IPS-NIHi7 (cell line): ENCODE results near the gene LRRC71.
"Not testable (repeated sequence)": the region's sequence is repeated elsewhere in the genome, so short reads cannot be mapped to it uniquely, and the experiment has no call there.

ENCODE experiments used
- DNase-seq: peaks from one replicate; pipeline ENCODE4 v3.0.0; 2012; ENCODE audit warnings: mixed read lengths; ENCODE audit errors: extremely low spot score

The LRRC71 gene

DNA sequence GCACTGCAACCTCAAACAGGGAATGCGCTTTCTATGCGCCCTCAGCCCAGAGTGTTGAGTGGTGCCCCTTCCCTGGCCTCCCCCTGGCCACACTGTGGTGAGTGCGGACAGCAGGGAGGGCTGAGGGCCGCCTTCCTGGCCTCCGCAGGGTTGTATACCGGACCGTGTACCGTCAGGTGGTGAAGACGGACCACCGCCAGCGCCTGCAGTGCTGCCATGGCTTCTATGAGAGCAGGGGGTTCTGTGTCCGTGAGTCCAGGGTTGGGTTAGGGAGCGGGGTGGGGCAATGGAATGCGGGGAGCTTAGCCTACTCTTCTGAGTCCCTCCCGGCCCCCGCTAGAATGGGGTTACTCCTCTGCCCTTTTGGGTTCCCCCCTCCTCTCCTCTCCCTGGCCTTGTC lies 15.3 kb upstream of the LRRC71 start:
- DNase-seq, result no peak

DNA sequence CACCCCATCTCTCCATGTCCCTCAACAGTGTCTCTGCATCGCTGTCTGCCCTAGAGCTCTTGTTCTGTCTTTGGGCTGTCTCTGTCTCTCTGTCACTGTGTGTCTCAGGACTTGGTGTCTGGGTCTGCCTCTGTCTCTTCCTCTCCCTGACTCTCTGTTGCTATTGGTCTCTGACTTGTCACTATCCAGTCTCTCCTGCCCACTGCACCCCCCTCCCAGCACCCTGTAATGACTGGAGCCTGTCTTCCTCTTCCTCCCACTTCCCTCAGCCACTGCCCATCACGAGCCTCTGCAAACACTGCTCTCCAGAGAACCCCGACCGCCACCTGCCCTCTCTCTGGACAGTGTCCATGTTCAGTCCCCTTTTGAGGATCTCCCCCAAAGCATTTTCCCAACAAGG lies 14.8 kb upstream of the LRRC71 start:
- no peak for DNase-seq

DNA sequence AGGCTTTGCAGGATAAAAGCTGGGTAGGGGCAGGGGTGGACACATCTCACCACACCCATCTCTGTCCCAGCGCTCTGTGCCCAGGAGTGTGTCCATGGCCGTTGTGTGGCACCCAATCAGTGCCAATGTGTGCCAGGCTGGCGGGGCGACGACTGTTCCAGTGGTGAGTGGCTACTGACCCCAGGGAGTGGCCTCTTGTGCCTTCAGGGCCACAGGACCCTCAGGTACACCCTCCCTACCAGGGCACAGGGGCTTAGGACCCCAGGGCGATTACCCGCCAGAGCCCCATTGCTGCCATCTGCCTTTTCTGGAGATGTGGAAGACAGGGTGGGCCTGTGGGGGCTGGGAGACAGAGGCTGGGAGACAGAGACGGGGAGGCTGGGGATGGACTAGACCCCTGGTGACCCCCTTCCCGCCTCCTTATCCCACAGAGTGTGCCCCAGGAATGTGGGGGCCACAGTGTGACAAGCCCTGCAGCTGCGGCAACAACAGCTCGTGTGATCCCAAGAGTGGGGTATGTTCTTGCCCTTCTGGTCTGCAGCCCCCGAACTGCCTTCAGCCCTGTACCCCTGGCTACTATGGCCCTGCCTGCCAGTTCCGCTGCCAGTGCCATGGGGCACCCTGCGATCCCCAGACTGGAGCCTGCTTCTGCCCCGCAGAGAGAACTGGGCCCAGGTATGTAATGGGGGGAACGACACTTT lies 14.1 kb upstream of the LRRC71 start:
- DNase-seq, result no peak

DNA sequence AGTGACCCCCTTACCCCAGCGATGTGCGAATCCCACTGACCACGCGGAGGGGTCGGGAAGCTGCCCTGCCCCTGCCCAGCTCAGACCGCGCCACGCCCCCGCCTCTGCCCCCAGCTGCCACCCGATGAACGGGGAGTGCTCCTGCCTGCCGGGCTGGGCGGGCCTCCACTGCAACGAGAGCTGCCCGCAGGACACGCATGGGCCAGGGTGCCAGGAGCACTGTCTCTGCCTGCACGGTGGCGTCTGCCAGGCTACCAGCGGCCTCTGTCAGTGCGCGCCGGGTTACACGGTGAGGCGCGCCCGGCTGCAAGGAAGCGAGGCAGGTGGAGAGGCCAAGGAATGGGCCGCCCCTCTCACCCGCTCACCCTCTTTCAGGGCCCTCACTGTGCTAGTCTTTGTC lies 11.9 kb upstream of the LRRC71 start:
- no peak for DNase-seq

DNA sequence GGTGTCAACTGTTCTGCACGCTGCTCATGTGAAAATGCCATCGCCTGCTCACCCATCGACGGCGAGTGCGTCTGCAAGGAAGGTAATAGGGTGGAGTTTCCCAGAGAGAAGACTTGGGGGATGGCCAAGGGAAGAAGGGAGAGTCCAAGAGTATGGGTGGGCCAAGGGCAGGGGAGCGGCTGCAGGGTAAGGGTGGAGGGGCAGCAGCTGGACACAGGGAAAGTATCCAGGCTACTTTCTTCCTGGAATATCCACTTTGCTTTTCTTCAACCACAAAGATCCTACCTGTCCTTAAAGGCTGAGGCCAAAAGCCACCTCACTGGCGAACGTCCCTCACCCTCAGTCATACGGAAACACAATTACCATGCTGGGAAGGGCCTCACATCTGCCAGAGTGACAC lies 11.5 kb upstream of the LRRC71 start:
- DNase-seq, result no peak

GRCh38 chr1:156909671-156910070 lies 10.8 kb upstream of the LRRC71 start:
- DNase-seq, result no peak

DNA sequence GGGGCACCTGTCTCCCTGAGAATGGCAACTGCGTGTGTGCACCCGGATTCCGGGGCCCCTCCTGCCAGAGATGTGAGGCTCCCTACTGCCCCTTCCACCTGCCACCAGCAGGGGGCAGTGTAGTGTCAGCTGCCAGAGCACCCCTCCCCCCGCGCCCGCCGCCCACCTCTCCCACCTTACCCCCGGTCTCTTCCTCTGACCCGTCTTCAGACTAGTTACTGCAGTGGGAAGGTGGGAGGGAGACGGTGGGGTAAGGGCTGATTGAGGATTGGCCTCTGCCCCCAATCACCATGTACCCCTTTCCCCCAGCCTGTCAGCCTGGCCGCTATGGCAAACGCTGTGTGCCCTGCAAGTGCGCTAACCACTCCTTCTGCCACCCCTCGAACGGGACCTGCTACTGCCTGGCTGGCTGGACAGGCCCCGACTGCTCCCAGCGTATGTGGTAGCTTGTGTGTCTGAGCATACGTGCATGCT lies 10.1 kb upstream of the LRRC71 start:
- peak; percentile 89 for DNase-seq

DNA sequence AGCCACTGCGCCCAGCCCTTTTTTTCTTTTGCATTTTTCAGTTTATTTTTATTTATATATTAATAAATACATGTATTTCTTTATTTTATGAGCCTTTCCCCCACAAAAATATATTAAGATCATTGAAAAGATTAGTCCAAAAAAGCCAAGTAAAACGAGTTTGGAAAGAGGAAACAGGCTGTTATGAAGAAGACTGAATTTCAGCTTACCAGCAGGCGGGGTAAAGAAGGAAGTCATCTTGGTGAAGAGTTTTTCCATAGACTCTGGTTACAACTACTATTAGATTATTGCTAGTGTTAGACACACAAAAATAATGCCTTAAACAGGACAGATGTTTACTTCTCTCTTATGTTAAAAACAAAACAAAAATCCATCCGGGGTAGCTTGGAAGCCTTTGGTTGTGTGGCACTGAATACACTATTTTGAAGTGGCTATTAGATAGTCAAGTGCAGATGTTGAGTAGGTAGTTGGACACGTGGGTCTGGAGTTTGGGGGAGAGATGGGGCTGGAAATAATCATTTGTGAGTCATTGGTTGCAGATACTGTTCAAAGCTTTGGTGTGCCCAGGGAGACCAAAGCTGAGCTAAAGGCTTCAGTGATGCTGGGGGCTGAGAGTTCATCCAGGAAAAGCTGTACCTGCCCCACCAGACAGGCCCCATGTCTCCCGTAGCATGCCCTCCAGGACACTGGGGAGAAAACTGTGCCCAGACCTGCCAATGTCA lies 8.7 kb upstream of the LRRC71 start:
- no peak for DNase-seq

- DNase-seq, result no peak
These were observed 8.1 kb upstream of the LRRC71 start for GRCh38 chr1:156912310-156912709.

DNA sequence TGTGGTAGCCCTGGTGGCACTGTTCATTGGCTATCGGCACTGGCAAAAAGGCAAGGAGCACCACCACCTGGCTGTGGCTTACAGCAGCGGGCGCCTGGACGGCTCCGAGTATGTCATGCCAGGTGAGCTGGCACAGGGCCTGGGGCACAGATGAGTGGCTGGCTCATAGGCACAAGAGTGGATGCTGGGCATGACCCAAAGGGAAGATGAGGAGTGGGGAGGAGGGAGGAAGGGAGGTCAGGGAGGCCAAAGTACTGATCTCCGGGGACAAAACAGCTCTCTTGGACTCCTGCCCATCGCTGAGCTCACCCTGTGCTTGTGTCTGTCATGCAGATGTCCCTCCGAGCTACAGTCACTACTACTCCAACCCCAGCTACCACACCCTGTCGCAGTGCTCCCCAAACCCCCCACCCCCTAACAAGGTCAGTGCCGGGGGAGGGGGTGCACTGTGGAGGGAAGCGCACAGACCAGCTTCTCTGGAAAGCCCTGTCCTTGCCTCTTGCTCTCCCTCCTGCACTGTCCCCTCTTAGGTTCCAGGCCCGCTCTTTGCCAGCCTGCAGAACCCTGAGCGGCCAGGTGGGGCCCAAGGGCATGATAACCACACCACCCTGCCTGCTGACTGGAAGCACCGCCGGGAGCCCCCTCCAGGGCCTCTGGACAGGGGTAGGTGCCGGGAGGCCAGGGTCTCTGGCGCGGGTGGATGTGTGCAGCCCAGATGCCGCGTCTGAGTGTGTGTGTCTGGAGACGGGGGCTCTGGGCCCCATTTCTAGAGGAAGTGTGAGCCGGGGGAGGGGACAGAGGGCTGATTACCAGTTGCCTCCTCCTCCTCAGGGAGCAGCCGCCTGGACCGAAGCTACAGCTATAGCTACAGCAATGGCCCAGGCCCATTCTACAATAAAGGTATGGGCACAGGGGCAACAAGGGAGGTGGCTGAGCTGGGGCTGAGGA lies 7.3 kb upstream of the LRRC71 start:
- DNase-seq, result no peak

DNA sequence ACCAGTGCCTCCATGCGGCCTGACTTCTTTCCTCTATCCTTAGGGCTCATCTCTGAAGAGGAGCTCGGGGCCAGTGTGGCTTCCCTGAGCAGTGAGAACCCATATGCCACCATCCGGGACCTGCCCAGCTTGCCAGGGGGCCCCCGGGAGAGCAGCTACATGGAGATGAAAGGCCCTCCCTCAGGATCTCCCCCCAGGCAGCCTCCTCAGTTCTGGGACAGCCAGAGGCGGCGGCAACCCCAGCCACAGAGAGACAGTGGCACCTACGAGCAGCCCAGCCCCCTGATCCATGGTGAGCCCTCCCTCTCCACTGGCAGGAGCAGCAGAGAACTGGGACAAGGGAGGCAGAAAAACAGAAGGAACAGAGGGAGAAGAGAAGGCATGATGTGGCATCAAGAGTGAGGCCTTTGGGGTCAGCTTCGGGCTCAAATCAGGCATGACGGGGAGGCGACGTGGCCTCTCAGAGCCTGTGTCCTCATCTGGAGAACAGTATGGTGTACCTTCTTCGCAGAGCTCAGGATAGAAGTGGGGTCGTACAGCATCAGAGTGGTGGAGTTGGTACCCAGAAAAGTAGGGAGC lies 6.5 kb upstream of the LRRC71 start:
- DNase-seq, result no peak

GRCh38 chr1:156914440-156914856 lies 6.0 kb upstream of the LRRC71 start:
- no peak for DNase-seq

DNA sequence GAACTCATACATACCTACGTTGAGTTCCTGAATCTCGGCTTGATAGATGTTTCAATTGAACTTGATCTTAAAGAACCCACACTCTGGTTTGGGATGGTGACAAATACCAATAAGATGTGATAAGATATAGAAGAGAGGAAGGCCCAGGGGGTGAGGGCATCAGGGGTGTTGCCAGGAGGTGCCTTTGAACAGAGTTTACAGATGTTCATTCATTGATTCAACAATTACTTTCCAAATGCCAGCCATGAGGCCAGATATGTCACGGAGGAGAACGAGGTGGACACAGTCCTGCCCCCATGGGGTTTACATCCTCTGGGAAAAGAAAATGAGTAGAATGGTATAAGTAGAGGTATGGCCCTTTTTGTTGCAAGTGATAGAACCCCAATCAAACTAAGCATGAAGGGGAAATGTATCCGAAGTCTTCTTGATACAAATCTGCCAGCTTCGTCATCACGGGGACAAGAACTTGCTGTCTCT lies 659 bp downstream of the LRRC71 start:
- DNase-seq, result no peak

DNA sequence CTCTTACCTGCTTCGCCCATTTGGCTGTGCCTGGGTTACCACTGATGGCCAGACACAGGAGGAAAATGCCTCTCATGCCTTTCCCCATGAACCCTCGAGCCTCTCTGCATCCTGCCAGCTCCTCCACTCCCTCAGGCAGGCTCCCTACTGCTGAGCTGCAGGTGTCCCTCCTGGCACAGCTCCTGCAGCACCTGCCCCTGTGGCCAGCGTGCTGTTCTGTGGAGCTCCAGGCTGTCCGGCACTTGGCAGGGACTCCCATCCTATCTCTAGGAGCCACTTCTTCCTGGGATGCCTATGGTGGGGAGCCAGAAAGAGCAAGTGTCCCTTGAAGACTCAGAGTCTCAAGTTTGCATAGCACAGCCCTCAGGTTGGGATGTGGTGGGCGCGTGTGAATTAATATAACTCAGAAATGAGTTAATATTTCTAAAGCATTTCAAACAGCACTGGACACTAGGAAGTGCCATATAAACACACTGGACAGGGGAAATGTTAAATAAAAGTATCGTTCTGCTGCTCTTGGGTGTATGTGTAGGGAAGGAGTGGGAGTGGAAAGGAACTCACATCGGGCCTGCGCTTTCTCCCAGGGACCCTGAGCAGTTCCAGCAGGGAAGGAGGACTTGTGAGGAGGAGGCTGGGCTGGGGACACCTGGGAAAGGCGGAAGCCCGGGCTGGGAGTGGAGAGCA lies 2.7 kb downstream of the LRRC71 start:
- no peak for DNase-seq

DNA sequence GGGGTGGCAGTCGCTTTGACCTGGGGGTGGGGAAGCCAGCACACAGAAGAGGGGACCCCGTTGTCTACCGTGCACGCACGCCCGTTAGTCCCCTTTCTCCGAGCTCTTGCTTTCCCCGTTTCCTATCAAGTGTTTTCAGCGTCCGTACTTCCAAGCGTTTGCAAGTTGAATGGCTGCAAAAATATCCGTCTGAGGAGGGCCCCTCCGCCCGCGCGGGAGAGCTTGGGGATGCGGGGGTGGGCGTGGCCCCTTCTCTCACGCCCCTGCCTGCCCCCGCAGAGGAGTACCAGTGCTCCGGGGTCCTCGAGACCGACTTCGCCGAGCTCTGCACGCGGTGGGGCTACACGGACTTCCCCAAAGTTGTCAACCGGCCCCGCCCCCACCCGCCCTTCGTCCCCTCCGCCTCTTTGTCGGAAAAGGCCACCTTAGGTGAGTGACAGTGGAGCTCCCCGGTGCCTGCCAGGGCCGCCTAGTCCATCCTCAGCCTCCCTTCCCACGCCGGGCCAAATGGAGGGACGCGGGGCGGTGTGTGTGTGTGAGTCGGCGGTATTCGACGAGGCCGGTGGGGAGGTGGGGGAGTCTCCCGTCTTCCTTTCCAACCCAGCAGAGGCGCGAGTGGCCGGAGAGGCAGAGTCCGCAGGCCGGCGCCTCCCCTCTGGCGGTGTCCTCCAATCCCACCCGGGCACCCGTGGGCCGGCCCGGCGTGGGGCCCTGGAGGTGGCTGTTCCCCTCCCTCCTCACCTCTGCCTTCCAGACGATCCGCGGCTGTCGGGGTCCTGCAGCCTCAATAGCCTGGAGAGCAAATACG lies 3.4 kb downstream of the LRRC71 start:
- no peak for DNase-seq

DNA sequence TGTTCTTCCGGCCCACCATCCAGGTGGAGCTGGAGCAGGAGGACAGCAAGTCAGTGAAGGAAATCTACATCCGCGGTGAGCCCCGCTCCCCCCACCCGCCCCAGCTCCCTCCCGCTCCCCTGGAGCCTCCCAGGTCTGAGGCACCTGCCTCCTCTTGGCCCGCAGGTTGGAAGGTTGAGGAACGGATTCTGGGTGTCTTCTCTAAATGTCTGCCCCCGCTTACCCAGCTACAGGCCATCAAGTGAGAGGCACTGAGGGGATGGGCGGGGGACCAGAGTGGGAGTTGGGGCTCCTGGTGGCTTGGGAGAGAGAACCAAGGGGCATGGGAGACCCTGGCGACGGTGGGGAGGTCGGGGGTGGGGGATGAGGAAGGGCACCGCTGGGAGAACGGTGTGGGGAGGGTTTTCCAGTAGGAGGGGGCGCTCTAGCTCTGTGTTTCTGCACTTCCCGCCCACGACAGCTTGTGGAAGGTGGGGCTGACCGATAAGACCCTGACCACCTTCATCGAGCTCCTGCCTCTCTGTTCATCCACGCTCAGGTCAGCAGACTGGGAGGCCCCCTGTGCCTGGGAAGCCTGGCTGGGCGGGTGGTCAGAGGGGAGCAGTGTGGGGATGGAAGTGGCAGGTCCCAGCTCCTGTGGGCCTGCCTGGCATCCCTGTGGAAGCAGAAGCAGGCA lies 4.2 kb downstream of the LRRC71 start:
- no peak for DNase-seq

GRCh38 chr1:156925154-156926010 lies 5.0 kb downstream of the LRRC71 start:
- no peak for DNase-seq

DNA sequence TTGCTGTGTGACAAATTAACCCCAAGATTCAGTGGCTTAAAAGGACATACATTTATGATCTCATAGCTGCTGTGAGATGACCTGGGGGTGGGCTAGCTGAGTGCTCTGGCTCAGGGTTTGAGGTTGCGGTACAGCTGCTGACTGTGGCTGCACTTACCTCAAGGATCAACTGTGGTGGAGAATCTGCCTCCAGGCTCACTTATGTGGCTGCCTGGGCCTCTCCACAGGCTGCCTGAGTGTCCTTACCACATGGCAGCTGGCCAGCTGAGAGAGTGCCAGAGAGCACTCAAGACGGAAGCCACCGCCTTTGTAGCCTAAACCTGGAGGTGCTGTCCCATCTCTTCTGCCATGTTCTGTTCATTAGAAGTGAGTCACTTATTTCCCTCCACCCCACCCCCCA lies 5.7 kb downstream of the LRRC71 start:
- no peak for DNase-seq

DNA sequence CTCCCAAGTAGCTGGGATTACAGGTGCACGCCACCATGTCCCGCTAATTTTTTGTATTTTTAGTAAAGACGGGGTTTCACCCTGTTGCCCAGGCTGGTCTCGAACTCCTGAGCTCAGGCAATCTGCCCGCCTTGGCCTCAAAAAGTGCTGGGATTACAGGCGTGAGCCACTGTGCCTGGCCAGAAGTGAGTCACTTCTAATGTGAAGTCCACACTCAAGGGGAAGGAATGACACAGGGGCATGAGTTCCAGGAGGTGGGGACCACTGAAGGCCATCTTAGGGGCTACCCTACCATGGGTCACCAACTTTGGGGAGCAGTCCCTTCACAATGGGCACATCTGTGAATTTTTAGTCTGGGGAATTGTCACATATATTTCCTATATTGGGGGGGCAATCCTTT lies 6.3 kb downstream of the LRRC71 start:
- DNase-seq, result not testable (repeated sequence)
